Type B pancreatic cell (in vitro differentiated cells): Measurements from ENCODE around the gene GAB1. TPM values are rescaled to one million over a fixed set of nuclear protein-coding genes. Genes with fewer than 3 reads are reported as not detected.

Experiments
- DNase-seq: peaks from one replicate; pipeline ENCODE4 v3.0.0; 2021; ENCODE audit warnings: mixed read lengths; ENCODE audit not compliant: unreplicated experiment; ENCODE audit errors: extremely low spot score
- H3K27ac Mint-ChIP-seq: 2 replicates; pipeline ENCODE4 v1.8.0; 2021; ENCODE audit warnings: mild to moderate bottlenecking, mixed read lengths
- H3K27me3 Mint-ChIP-seq: 2 replicates; pipeline ENCODE4 v1.8.0; 2021; ENCODE audit warnings: mixed read lengths
- H3K36me3 Mint-ChIP-seq: 2 replicates; pipeline ENCODE4 v1.8.0; 2021; ENCODE audit warnings: mixed read lengths
- H3K4me1 Mint-ChIP-seq: one replicate; pipeline ENCODE4 v1.8.0; 2021; ENCODE audit warnings: mixed read lengths; ENCODE audit not compliant: unreplicated experiment
- H3K4me3 Mint-ChIP-seq: 2 replicates; pipeline ENCODE4 v1.8.0; 2021; ENCODE audit warnings: mild to moderate bottlenecking, mixed read lengths
- H3K9me3 Mint-ChIP-seq: 2 replicates; pipeline ENCODE4 v1.8.0; 2021; ENCODE audit warnings: mixed read lengths
- CTCF ChIP-seq: fragments of 200-600 bp; sonication (generic); conservative IDR thresholded peaks from 2 replicates; pipeline ENCODE4 v1.5.0; 2021; ENCODE audit warnings: antibody characterized with exemption, mild to moderate bottlenecking
- total RNA-seq: library from RNA; stranded (reverse); gene quantifications from 2 replicates; pipeline ENCODE4 v1.2.1, GENCODE V29; 2021; ENCODE audit warnings: low replicate concordance

The GAB1 gene
- total RNA-seq, 1 donor from 2014 or later = 27.0 TPM

- TF ChIP-seq CTCF = no peak
- no peaks in the 10 kb centered on the region for H3K27me3 Mint-ChIP-seq
- DNase-seq = no peak
- H3K36me3 Mint-ChIP-seq = no peaks in the 10 kb centered on the region
- no peaks in the 10 kb centered on the region for H3K9me3 Mint-ChIP-seq
- H3K27ac Mint-ChIP-seq = no peak overlapping the region
- no peak overlapping the region for H3K4me3 Mint-ChIP-seq
- H3K4me1 Mint-ChIP-seq = no peaks in the 10 kb centered on the region
Measured at GRCh38 chr4:143313996-143314395, 22.7 kb upstream of the GAB1 start.

- TF ChIP-seq CTCF = no peak
- H3K4me1 Mint-ChIP-seq = no peaks in the 10 kb centered on the region
- H3K27ac Mint-ChIP-seq = no peak overlapping the region
- no peaks in the 10 kb centered on the region for H3K9me3 Mint-ChIP-seq
- DNase-seq = no peak
- H3K36me3 Mint-ChIP-seq = no peaks in the 10 kb centered on the region
- H3K4me3 Mint-ChIP-seq = no peak overlapping the region
- H3K27me3 Mint-ChIP-seq = peaks cover 4% of the 10 kb centered on the region
Measured at GRCh38 chr4:143320113-143320512, 16.6 kb upstream of the GAB1 start.

- H3K27ac Mint-ChIP-seq = no peak overlapping the region
- TF ChIP-seq CTCF = no peak
Measured at GRCh38 chr4:143326735-143327134, 9.9 kb upstream of the GAB1 start.

GRCh38 chr4:143329985-143330384, 6.7 kb upstream of the GAB1 start:
- Mint-ChIP-seq H3K27me3 (no peaks in the 10 kb centered on the region), H3K9me3 (no peaks in the 10 kb centered on the region), H3K36me3 (no peaks in the 10 kb centered on the region)

More at GRCh38 chr4:143326735-143327134, 9.9 kb upstream of the GAB1 start:
- no peaks in the 10 kb centered on the region for H3K36me3 Mint-ChIP-seq
- H3K4me3 Mint-ChIP-seq = no peak overlapping the region
- H3K4me1 Mint-ChIP-seq = no peaks in the 10 kb centered on the region
- H3K27me3 Mint-ChIP-seq = no peaks in the 10 kb centered on the region
- DNase-seq = no peak
- no peaks in the 10 kb centered on the region for H3K9me3 Mint-ChIP-seq

GRCh38 chr4:143335979-143336780, 496 bp upstream of the GAB1 start:
- Mint-ChIP-seq H3K4me1 (peaks cover 14% of the 10 kb centered on the region), H3K36me3 (no peaks in the 10 kb centered on the region), H3K4me3 (peak overlapping the region; percentile 98), H3K9me3 (no peaks in the 10 kb centered on the region), H3K27ac (peak overlapping the region; percentile 82), H3K27me3 (no peaks in the 10 kb centered on the region)
- TF ChIP-seq CTCF = no peak
- DNase-seq = peak; percentile 91

More at GRCh38 chr4:143329985-143330384, 6.7 kb upstream of the GAB1 start:
- TF ChIP-seq CTCF = no peak
- no peak overlapping the region for H3K27ac Mint-ChIP-seq
- H3K4me1 Mint-ChIP-seq = no peaks in the 10 kb centered on the region
- DNase-seq = no peak
- no peak overlapping the region for H3K4me3 Mint-ChIP-seq
